Epithelial cell of proximal tubule (primary cell): ENCODE data around the gene JAG1. TPM values are rescaled to one million over a fixed set of nuclear protein-coding genes. Genes with fewer than 3 reads are reported as not detected.

ENCODE experiments used
- DNase-seq: peaks from one replicate; pipeline ENCODE4 v3.0.0-alpha.2; 2011; ENCODE audit warnings: low read depth
- H3K4me3 ChIP-seq: 2 replicates; pipeline ENCODE4 v1.5.1; 2011; ENCODE audit warnings: low read depth, mild to moderate bottlenecking, low read length
- total RNA-seq: library from RNA; depleted of rRNA; stranded (reverse); fragments of >200 nt; gene quantifications from 2 replicates; pipeline ENCODE4 v1.2.3, GENCODE V29; 2015
- TF ChIP-seq, protein P1 (sequence below): conservative IDR thresholded peaks from 2 replicates; pipeline ENCODE4 v1.5.1; 2012; ENCODE audit warnings: low read depth, mild to moderate bottlenecking, low read length

The JAG1 gene
- total RNA-seq, 1 donor from 2014 or later: 42.8 TPM

DNA sequence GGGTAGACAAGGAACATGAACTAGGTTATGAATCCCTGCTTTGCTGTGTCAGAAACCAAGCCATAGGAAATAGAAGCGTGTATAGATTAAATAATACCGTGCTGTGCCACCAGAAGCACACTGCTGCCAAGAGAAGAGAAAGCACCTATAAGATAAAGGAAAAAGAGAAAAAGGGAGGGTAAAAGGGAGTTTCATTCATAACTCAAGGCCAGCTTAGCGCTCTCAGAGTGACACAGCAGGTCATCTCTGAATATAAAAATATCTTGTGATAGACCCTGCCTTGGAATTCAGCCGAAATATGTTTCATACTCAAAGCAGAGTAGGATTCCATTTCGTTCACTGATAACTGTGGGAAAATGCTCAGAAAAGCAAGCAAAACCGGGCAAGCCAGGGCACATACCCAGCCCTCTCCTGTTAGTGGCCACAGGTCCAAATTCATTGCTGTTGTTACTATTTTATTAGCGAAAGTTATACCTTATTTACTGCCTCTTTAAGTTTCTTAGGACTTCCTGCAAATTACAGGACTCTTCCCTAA is 8.7 kb downstream of the JAG1 start:
- no peak for DNase-seq

DNA sequence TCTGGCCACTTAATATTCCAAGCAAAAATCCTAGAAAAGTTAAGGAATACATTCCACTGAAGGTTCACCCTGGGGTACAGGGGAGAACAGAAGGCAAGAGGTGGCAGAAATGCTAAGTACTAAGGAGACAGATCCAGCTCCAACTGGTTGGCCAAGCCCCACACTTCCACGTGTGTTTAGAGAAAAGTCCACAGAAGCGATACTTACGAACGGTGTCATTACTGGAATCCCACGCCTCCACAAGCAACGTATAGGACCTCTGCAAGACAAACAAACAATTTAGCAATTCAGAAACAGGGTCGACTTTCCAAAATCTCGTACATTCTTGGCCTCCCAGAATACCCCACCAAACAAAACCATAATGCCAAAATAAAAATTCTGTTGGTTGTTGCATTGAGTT is 10.0 kb downstream of the JAG1 start:
- H3K4me3 ChIP-seq: no peak overlapping the region
- TF ChIP-seq, protein P1, sequence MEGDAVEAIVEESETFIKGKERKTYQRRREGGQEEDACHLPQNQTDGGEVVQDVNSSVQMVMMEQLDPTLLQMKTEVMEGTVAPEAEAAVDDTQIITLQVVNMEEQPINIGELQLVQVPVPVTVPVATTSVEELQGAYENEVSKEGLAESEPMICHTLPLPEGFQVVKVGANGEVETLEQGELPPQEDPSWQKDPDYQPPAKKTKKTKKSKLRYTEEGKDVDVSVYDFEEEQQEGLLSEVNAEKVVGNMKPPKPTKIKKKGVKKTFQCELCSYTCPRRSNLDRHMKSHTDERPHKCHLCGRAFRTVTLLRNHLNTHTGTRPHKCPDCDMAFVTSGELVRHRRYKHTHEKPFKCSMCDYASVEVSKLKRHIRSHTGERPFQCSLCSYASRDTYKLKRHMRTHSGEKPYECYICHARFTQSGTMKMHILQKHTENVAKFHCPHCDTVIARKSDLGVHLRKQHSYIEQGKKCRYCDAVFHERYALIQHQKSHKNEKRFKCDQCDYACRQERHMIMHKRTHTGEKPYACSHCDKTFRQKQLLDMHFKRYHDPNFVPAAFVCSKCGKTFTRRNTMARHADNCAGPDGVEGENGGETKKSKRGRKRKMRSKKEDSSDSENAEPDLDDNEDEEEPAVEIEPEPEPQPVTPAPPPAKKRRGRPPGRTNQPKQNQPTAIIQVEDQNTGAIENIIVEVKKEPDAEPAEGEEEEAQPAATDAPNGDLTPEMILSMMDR: no peak
- DNase-seq: no peak

More for the DNA sequence above, 8.7 kb downstream of the JAG1 start:
- TF ChIP-seq, protein P1: no peak
- no peak overlapping the region for H3K4me3 ChIP-seq

DNA sequence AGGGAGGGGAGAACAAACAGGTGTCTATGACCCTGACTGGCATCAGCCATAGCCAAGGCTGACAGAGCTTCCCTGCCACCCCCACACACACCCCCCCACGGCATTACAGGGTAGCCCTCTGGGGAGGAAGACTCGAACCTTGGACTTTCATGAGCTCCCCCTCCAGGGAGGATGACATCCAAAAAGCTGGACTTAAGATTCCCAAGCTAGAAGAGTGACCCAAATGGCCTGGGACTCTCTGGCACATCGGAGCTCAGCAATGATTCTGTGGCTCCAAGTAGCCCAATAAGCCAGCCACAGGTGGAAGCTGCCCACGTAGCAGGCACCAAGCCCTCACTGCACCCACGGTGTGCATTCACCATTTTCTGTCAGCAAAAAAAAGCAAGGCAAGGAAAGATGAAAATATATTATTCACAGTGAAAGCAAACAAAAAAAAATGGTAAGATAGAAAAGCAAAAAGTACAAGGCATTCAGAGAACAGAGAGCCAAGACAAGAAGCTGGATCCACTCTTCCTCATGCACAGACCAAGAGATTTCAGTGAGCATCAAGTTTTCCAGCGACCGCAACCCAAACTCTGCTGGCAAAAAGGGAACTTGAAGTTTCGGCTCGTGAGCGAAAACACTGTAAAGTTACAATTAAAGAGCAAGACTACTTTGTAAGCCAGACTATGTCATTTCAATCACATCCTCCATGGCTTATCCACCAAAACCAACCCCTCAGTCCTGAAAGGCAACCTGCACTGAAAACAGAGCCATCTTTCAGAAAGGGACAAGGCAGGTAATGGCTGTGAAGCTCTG is 10.9 kb downstream of the JAG1 start:
- H3K4me3 ChIP-seq: no peak overlapping the region
- TF ChIP-seq, protein P1: no peak
- DNase-seq: no peak

DNA sequence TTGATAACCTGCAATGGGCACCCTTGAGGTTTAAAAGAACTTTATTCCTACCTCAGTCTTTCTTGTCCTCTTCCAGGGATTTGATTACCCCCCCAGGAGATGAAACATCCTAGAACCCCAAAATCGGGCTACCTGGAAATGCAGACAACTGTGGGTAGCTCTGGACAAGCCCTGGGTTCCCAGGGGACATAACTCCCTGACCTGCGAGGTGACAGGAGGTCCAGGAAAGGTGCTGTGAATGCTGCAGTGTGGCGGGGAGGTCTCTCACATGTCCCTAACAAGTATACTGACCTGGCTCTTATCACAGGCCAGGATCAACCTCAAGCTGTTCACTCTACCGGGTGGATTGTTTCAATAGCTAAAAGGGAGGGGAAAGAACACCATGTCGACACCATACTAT is 11.6 kb downstream of the JAG1 start:
- DNase-seq: no peak
- TF ChIP-seq, protein P1: no peak
- no peak overlapping the region for H3K4me3 ChIP-seq

DNA sequence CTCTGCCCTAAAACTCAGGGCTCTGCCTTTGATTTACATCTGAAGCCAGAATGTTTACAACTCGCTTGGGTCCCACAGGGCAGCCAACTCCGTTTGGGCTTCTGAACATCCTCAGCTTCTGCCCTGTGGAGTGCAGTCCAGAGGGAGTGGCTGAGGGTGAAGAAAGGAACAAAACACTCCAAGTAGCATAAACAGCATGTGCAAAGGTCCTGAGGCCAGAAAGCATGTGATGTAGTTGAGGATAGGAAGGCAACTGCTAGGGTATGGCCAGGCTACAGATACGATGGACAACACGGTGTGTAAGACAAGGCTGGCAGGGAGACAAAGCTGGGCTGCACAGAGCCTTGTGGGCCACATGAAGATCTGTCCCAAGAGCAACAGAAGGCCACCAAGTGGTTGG is 12.5 kb downstream of the JAG1 start:
- TF ChIP-seq, protein P1: no peak
- DNase-seq: no peak
- no peak overlapping the region for H3K4me3 ChIP-seq

DNA sequence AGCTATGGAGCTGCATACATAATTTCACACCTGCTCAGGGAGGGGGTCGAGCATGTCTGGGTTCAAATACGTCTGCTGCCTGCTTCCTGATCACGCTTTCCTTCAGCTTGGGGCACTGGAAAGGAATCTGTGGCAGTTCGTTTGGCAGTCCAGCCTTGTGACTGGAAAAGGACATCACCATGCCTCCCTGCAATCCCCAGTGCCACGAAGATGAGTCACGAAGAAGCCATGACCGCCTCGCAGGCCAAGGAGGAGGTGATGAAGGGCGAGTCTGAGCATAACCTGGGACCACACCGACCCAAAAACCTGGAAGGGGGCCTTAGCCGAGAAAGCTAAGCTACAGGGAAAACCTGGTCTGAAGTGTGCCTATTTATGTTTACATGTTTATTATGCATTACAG is 13.1 kb downstream of the JAG1 start:
- H3K4me3 ChIP-seq: no peak overlapping the region
- DNase-seq: no peak
- TF ChIP-seq, protein P1: no peak
